Gastroesophageal sphincter (tissue), 3 donors: Measurements from ENCODE around the gene GGT1.
"Not testable (repeated sequence)": the region's sequence is repeated elsewhere in the genome, so short reads cannot be mapped to it uniquely, and the experiment has no call there.

Source experiments
- CTCF ChIP-seq, 4 experiments: fragments of 200-600 bp in 2 of 4; fragments of 450-650 bp in 2 of 4; sonication (generic) in 1 of 4; IDR thresholded peaks; one replicate each; pipeline ENCODE4 v1.5.1; 2017 to 2019; ENCODE audit warnings: antibody characterized with exemption in 4 of 4, mild to moderate bottlenecking in 2 of 4, moderate library complexity in 2 of 4
- POLR2AphosphoS5 ChIP-seq: sonication (generic); formaldehyde crosslinking; IDR thresholded peaks from one replicate; pipeline ENCODE4 v1.6.1; 2017; ENCODE audit warnings: antibody characterized with exemption

GRCh38 chr22:24609888-24610287 lies 6.9 kb downstream of the GGT1 start:
- not testable (repeated sequence) for TF ChIP-seq CTCF (IDR thresholded peaks at IDR 0.05); POLR2AphosphoS5
